HepG2 (cell line): ENCODE data around the gene AXIN2. TPM values are rescaled to one million over a fixed set of nuclear protein-coding genes. Genes with fewer than 3 reads are reported as not detected.

Source experiments
- BCL6 ChIP-seq: IDR thresholded peaks from 2 replicates; pipeline ENCODE4 v1.6.1; 2016; ENCODE audit warnings: missing genetic modification reagents, missing compliant biosample characterization
- FOXA3 ChIP-seq: IDR thresholded peaks from 2 replicates; pipeline ENCODE4 v1.6.1; 2016; ENCODE audit warnings: missing genetic modification reagents, missing compliant biosample characterization
- GFI1 ChIP-seq: sonication (generic); formaldehyde crosslinking; IDR thresholded peaks from 2 replicates; pipeline ENCODE4 v1.5.0; 2020; ENCODE audit warnings: missing genetic modification reagents, mild to moderate bottlenecking, borderline replicate concordance
- HOXA3 ChIP-seq: sonication (generic); formaldehyde crosslinking; IDR thresholded peaks from 2 replicates; pipeline ENCODE4 v1.5.0; 2020; ENCODE audit warnings: missing genetic modification reagents
- HOXA7 ChIP-seq: sonication (generic); formaldehyde crosslinking; IDR thresholded peaks from 2 replicates; pipeline ENCODE4 v1.8.1; 2022; ENCODE audit warnings: mild to moderate bottlenecking, missing genetic modification reagents, moderate library complexity
- HOXA9 ChIP-seq: sonication (generic); formaldehyde crosslinking; IDR thresholded peaks from 2 replicates; pipeline ENCODE4 v1.8.1; 2022; ENCODE audit warnings: missing genetic modification reagents, mild to moderate bottlenecking, moderate library complexity, borderline replicate concordance
- JUNB ChIP-seq: sonication (generic); formaldehyde crosslinking; IDR thresholded peaks from 2 replicates; pipeline ENCODE4 v1.8.0; 2022; ENCODE audit warnings: missing genetic modification reagents, mild to moderate bottlenecking, borderline replicate concordance
- KLF16 ChIP-seq, 2 experiments: sonication (generic) in 1 of 2; formaldehyde crosslinking in 1 of 2; IDR thresholded peaks; 2 replicates each; pipeline versions ENCODE4 v1.6.1 to v1.8.0; 2016 to 2023; ENCODE audit warnings: missing genetic modification reagents in 2 of 2, missing compliant biosample characterization in 1 of 2
- NR2F6 ChIP-seq, 2 experiments: IDR thresholded peaks; 2 replicates each; pipeline ENCODE4 v1.6.1; 2016; ENCODE audit warnings: antibody characterized with exemption in 1 of 2, mild to moderate bottlenecking in 1 of 2
- PHF21A ChIP-seq: sonication (generic); formaldehyde crosslinking; IDR thresholded peaks from 2 replicates; pipeline ENCODE4 v1.5.0; 2020; ENCODE audit warnings: mild to moderate bottlenecking, missing genetic modification reagents
- PHF5A ChIP-seq: IDR thresholded peaks from one replicate; pipeline ENCODE4 v1.6.1; 2018; ENCODE audit warnings: low read depth, missing genetic modification reagents; ENCODE audit not compliant: unreplicated experiment
- PLRG1 ChIP-seq: fragments of 450-650 bp; conservative IDR thresholded peaks from 2 replicates; pipeline ENCODE4 v1.6.1; 2016
- RBAK ChIP-seq: sonication (generic); formaldehyde crosslinking; IDR thresholded peaks from 2 replicates; pipeline ENCODE4 v1.5.1; 2020; ENCODE audit warnings: mild to moderate bottlenecking, missing genetic modification reagents
- RNF2 ChIP-seq: fragments of 450-650 bp; conservative IDR thresholded peaks from 2 replicates; pipeline ENCODE4 v1.6.1; 2016; ENCODE audit warnings: low read depth
- SALL1 ChIP-seq: sonication (generic); formaldehyde crosslinking; IDR thresholded peaks from 2 replicates; pipeline ENCODE4 v1.8.0; 2022; ENCODE audit warnings: mild to moderate bottlenecking, missing genetic modification reagents
- TBX2 ChIP-seq: sonication (generic); formaldehyde crosslinking; IDR thresholded peaks from 2 replicates; pipeline ENCODE4 v1.5.0; 2020; ENCODE audit warnings: missing genetic modification reagents, mild to moderate bottlenecking, borderline replicate concordance
- TOPORS ChIP-seq: sonication (generic); formaldehyde crosslinking; IDR thresholded peaks from 2 replicates; pipeline ENCODE4 v1.8.0; 2023; ENCODE audit warnings: mild to moderate bottlenecking, missing genetic modification reagents
- ZNF382 ChIP-seq: sonication (generic); formaldehyde crosslinking; IDR thresholded peaks from 2 replicates; pipeline ENCODE4 v1.5.0; 2020; ENCODE audit warnings: missing genetic modification reagents, mild to moderate bottlenecking, borderline replicate concordance
- ZNF501 ChIP-seq: sonication (generic); formaldehyde crosslinking; IDR thresholded peaks from 2 replicates; pipeline ENCODE4 v1.5.1; 2020; ENCODE audit warnings: mild to moderate bottlenecking, moderate library complexity, missing genetic modification reagents
- ZNF562 ChIP-seq: sonication (generic); formaldehyde crosslinking; IDR thresholded peaks from 2 replicates; pipeline ENCODE4 v1.8.0; 2022; ENCODE audit warnings: missing genetic modification reagents, borderline replicate concordance
- ZNF614 ChIP-seq: IDR thresholded peaks from 2 replicates; pipeline ENCODE4 v1.6.1; 2018; ENCODE audit warnings: missing biosample characterization, missing genetic modification reagents, inconsistent platforms, borderline replicate concordance
- ZNF652 ChIP-seq: IDR thresholded peaks from 2 replicates; pipeline ENCODE4 v1.6.1; 2016; ENCODE audit warnings: low read depth, borderline replicate concordance
- ZNF781 ChIP-seq: sonication (generic); formaldehyde crosslinking; IDR thresholded peaks from 2 replicates; pipeline ENCODE4 v1.5.1; 2020; ENCODE audit warnings: borderline replicate concordance, mild to moderate bottlenecking, missing genetic modification reagents; ENCODE audit errors: not compliant biosample characterization
- polyA plus RNA-seq, 8 experiments: library from polyadenylated mRNA; depleted of rRNA in 3 of 8; stranded (reverse) in 7 of 8; unstranded in 1 of 8; fragments of >200 nt; fragmentation: Illumina TruSeq in 4 of 8; extraction: Trizol in 4 of 8; gene quantifications; 2 replicates each; pipeline versions ENCODE4 v1.2.1 to v1.2.3, GENCODE V29; 2011 to 2016; ENCODE audit warnings: low read depth in 4 of 8, missing spikeins in 1 of 8, mixed read lengths in 1 of 8; ENCODE audit not compliant: insufficient read depth in 1 of 8
- total RNA-seq, 5 experiments: library from RNA; depleted of rRNA; stranded (reverse); fragments of >200 nt; fragmentation: Illumina TruSeq; extraction: Trizol; gene quantifications; 2 replicates each; pipeline ENCODE4 v1.2.3, GENCODE V29; 2016; ENCODE audit warnings: low read depth in 1 of 5
- TF ChIP-seq, protein P1 (sequence below): sonication (generic); formaldehyde crosslinking; IDR thresholded peaks from 2 replicates; pipeline ENCODE4 v1.4.0; 2020; ENCODE audit warnings: mild to moderate bottlenecking, missing genetic modification reagents
- TF ChIP-seq, protein P2 (sequence below): sonication (generic); formaldehyde crosslinking; IDR thresholded peaks from 2 replicates; pipeline ENCODE4 v1.8.0; 2022; ENCODE audit warnings: mild to moderate bottlenecking, missing genetic modification reagents, borderline replicate concordance
- TF ChIP-seq, protein P3 (sequence below): sonication (generic); formaldehyde crosslinking; IDR thresholded peaks from 2 replicates; pipeline ENCODE4 v1.4.0; 2020; ENCODE audit warnings: missing genetic modification reagents

AXIN2 gene
- total and polyA plus RNA-seq, 2 of the 13 experiments (the other 11 are each of a cell fraction or from before 2014, with no cell fraction given): 58.6 to 63.4 TPM

DNA sequence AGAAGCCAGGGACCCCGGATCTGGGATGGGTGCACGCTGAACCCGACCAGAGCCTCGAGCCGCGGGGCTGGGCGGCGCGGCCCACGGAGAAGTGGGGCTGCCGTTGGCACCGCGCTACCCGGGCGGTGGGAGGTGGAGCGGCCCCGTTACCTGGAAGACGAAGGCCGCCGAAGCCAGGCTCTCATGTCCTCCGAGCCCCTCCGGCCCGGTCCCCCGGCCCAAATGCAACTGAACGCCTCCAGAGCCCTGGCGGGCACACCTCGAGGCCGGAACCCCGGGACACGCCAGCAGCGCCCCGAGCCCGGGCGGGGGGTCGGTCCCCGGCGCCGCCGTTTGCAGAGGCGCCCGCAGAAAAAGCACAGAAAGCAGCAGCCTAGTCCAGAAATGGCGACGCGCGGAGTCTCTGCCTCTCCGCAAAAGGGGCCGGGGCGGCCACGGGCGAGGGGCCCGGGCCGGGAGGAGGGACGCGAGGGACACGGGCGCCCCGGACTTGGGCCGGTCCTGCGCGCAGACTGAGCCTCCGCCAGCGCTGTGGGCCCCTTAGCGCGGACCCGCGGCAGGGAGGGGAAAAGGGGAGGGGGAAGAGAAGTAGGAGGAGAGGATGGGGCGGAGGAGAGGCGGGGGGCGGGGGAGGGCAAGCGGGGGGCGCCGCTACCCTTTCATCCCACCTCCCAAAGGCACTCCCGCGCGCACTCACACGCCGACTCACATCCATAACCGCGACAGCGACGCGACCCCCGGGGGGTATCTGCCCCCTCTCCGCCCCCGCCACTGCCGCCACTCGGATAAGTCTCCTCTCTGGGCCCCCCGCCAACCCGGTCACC, 1.4 kb downstream of the AXIN2 start (continued):
- TF ChIP-seq FOXA3 (peak; percentile 16; the same call in 1 of the 2 replicates), ZNF614 (CRISPR knock-in tag) (no peak), HOXA9 (CRISPR knock-in tag) (peak; percentile 83; the same call in 1 of the 2 replicates), PHF5A (peak; percentile 13), TOPORS (CRISPR knock-in tag) (0 out of 2 replicates have a peak, but pooled peaks have one; percentile 16), TBX2 (CRISPR knock-in tag) (peak; percentile 66; the same call in 1 of the 2 replicates), ZNF781 (CRISPR knock-in tag) (no peak), PLRG1 (no peak), ZNF382 (CRISPR knock-in tag) (no peak), HOXA3 (CRISPR knock-in tag) (no peak), PHF21A (CRISPR knock-in tag) (no peak), GFI1 (CRISPR knock-in tag) (peak; percentile 13; the same call in 1 of the 2 replicates), BCL6 (peak; percentile 22; the same call in 1 of the 2 replicates), HOXA7 (no peak), KLF16 (CRISPR knock-in tag; IDR thresholded peaks at IDR 0.05) (peak in 1 of 2 experiments; percentile 68; a peak in 1 of 4 replicates), NR2F6 (IDR thresholded peaks at IDR 0.05) (no peak), NR2F6 (CRISPR knock-in tag; IDR thresholded peaks at IDR 0.05) (0 out of 2 replicates have a peak, but pooled peaks have one; percentile 5), ZNF652 (CRISPR knock-in tag) (no peak), JUNB (0 out of 2 replicates have a peak, but pooled peaks have one; percentile 39), SALL1 (CRISPR knock-in tag) (0 out of 2 replicates have a peak, but pooled peaks have one; percentile 5), RBAK (CRISPR knock-in tag) (no peak), ZNF501 (CRISPR knock-in tag) (peak; percentile 58; the same call in 1 of the 2 replicates), RNF2 (no peak), ZNF562 (CRISPR knock-in tag) (no peak; the same call in 1 of the 2 replicates)
- TF ChIP-seq, protein P1, sequence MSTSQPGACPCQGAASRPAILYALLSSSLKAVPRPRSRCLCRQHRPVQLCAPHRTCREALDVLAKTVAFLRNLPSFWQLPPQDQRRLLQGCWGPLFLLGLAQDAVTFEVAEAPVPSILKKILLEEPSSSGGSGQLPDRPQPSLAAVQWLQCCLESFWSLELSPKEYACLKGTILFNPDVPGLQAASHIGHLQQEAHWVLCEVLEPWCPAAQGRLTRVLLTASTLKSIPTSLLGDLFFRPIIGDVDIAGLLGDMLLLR: no peak
- TF ChIP-seq, protein P2, sequence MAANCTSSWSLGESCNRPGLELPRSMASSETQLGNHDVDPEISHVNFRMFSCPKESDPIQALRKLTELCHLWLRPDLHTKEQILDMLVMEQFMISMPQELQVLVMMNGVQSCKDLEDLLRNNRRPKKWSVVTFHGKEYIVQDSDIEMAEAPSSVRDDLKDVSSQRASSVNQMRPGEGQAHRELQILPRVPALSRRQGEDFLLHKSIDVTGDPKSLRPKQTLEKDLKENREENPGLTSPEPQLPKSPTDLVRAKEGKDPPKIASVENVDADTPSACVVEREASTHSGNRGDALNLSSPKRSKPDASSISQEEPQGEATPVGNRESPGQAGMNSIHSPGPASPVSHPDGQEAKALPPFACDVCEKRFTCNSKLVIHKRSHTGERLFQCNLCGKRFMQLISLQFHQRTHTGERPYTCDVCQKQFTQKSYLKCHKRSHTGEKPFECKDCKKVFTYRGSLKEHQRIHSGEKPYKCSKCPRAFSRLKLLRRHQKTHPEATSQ (CRISPR knock-in tag): no peak
- TF ChIP-seq, protein P3, sequence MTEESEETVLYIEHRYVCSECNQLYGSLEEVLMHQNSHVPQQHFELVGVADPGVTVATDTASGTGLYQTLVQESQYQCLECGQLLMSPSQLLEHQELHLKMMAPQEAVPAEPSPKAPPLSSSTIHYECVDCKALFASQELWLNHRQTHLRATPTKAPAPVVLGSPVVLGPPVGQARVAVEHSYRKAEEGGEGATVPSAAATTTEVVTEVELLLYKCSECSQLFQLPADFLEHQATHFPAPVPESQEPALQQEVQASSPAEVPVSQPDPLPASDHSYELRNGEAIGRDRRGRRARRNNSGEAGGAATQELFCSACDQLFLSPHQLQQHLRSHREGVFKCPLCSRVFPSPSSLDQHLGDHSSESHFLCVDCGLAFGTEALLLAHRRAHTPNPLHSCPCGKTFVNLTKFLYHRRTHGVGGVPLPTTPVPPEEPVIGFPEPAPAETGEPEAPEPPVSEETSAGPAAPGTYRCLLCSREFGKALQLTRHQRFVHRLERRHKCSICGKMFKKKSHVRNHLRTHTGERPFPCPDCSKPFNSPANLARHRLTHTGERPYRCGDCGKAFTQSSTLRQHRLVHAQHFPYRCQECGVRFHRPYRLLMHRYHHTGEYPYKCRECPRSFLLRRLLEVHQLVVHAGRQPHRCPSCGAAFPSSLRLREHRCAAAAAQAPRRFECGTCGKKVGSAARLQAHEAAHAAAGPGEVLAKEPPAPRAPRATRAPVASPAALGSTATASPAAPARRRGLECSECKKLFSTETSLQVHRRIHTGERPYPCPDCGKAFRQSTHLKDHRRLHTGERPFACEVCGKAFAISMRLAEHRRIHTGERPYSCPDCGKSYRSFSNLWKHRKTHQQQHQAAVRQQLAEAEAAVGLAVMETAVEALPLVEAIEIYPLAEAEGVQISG: peak; percentile 12; the same call in 1 of the 2 replicates
